Activated CD4-positive, alpha-beta T cell treated with anti-CD3 and anti-CD28 coated beads, Interleukin-2, amount 50 U/mL, for 24 hours (primary cell): ENCODE results near the gene RNF125.

ENCODE experiments used
- DNase-seq, 2 donors: peaks; one replicate each; pipeline ENCODE4 v3.0.0-alpha.2; 2020; ENCODE audit warnings: low read depth in 1 of 2, low spot score in 1 of 2

Gene RNF125

DNA sequence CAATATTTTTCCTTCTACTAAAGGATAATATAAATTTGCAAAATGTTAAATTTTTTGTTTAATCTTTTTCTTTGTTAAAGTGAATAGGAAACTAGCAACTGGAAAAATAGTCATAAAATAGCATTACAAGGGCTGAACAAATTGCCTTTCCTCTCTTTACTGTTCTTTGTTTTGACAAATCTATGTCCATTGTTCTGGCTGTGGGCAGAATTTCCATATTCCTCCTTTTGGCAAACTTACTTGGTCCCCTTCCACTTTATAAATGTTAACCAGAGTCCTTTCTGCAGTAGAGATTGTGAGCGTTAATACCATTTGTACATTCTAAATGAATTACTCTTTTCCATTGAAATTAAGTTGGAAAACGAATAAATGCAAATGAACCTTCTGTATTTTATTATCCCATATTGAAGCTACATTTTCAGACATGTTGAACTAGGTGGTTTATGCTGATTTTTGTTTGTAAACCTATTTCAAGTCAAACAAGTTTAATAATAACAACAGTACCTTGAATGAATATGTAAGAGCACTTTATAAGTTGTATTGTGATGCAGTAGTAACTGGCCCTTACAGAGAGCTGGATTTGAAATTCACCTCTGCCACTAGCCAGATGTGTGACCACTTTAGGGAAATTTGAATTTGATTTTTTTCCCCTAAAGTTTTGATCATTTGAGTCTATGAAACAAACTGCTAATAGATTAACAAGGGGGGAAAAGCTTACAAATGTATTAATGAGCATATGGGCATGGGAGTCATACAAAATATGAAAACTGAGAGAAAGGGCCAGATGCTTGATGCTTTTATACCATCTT lies 3.3 kb downstream of the RNF125 start:
- no peak for DNase-seq

DNA sequence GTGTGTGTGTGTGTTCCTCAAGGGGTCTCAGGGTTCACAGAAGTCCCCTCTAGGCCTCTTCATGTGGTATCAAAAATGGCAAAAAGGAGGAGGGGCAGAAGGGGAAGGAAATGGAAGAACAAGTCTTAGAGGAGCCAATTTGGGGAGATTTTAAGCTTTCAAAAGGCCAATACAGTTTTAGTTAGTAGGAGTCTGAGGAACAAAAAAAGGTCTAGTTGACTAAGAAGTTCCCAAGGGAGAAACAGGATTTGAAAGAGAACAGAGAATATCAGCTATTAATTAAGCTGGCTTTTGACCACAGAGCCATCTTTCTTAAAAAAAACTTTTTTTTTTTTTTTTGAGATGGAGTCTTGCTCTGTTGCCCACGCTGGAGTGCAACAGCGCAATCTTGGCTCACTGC lies 7.1 kb downstream of the RNF125 start:
- DNase-seq = no peak

DNA sequence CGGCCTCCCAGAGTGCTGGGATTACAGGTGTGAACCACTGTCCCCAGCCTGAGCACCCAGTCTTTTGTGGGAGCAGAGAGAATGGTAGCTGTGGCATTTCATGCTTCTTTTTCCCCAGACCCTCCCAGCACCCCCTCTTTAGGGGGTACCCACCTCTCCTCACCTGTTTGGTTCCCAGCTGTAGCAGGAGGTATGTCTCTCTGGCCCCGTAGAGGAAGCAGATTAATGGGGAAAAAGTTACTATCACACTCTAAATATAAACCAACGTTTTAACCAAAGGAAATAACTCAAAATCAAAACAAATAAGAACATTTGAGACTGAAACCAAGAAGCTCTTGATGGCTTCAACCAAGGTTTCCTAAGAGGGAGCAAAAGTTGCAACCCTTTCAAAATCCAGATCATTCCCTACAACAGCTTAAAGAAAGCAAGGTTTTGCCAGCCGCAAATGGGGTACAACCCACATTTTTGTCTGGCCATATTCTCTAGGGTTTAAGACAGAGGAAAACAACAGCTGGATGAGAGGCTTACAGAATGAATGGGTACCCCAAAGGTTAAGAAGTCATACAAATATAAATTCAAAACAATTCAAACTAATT lies 8.0 kb downstream of the RNF125 start:
- no peak for DNase-seq

DNA sequence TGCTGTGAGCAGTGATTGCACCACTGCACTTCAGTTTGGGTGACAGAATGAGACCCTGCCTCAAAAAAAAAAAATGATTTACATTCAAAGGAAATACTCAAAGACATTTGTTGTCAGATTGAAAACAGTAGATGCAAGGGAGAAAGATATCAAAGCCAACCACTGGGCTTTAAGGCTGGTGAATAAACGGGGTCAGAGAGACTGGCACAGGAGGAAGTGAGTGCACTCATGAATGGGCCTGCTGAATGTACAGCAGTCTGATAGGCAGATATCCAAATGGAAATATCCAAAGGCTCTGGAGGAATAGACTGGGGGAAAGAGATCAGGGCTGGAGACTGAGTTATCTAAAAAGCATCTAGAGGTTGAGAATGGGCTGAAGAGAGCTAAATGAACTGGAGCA lies 10.9 kb downstream of the RNF125 start:
- no peak for DNase-seq

DNA sequence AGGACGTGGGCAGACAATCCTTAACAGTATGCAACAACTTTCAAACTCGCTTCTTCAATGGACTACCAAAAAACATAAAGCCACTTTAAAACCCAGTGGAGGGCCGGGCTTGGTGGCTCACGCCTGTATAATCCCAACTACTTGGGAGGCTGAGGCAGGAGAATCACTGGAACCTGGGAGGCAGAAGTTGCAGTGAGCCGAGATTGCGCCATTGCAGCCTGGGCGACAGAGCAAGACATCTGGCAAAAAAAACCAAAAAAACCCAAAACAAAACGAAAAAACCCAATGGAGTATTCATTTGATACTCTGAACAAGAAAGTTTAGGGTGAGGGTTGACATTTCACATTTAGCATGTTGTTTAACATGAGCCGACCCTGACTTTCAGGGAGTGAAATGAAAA lies 14.0 kb downstream of the RNF125 start:
- no peak for DNase-seq

DNA sequence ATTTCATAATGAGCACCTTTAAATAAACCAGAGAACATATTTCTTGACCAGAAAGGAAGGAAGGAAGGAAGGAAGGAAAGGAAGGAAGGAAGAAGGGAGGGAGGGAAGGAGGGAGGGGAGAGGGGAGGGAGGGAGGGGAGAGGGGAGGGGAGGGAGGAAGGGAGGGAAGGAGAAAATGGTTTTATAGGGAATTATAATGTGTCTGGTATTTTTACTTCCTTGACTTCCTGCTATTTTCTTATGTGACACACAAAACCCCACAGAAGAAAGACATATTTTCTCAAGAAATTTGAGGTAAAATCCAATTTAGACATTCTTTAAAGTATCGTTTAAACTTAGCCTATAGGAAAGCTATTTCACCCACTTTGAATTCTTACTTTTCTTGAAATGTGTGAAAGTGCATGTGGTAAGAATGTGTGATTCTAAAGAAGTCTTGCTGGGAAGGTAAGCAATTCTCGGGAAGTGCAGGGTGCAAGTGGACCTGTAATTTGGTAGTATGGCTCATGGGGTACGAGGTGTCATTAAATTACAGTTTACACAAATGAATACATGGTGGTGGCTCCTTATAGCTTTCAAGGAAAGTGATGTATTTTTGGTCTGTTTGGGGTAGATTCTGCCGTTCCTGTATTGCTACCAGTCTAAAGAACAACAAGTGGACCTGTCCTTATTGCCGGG lies 18.0 kb downstream of the RNF125 start:
- DNase-seq = no peak

DNA sequence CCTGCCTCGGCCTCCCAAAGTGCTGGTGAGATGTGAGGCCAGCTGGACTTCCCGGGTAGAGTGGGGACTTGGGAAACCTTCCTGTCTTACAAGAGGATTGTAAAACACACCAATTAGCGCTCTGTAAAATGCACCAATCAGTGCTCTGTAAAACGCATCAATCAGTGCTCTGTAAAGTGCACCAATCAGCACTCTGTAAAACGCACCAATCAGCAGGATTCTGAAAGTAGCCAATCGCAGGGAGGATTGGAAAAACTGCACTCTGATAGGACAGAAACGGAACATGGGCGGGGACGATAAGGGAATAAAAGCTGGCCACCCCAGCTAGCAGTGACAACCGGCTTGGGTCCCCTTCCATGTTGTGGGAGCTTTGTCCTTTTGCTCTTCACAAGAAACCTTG lies 19.0 kb downstream of the RNF125 start:
- DNase-seq = no peak

DNA sequence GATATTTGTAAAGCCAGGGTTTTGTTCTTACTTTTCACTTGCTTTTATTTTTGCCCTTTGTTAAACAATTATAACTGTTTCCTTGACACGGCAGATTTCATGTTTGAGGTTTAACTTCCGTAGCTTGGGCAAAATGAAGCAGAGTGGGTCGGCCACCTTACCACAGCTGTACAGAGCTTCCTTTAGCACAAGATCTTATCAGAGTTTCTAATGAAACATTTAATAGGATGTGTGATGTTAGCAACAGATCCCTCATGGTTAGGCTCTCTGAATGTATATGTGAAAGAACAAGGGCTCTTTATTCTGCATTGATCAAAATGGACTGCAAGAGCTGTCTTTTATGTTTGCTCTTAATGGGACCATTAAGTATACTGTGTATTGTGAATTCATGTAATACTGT lies 22.3 kb downstream of the RNF125 start:
- peak in 1 of 2 donors; percentile 43 for DNase-seq

DNA sequence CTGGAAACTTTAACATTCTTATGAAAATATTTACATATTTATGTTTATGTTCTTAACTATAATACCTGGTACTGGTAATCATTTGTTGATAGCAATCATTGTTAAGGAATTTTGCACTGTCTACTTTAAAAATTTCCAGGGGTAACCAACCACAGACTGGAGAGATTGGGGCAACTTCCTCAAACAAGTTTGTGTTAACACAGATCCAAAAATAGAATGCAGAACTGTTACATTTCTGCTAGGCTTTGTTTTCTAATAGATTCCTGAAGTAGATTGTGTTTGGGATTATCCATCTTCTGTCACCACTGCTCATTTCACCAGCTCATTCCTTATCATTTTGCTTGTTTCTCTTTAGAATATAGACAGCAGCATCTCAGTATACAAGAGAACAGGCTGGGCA lies 23.7 kb downstream of the RNF125 start:
- DNase-seq = no peak

DNA sequence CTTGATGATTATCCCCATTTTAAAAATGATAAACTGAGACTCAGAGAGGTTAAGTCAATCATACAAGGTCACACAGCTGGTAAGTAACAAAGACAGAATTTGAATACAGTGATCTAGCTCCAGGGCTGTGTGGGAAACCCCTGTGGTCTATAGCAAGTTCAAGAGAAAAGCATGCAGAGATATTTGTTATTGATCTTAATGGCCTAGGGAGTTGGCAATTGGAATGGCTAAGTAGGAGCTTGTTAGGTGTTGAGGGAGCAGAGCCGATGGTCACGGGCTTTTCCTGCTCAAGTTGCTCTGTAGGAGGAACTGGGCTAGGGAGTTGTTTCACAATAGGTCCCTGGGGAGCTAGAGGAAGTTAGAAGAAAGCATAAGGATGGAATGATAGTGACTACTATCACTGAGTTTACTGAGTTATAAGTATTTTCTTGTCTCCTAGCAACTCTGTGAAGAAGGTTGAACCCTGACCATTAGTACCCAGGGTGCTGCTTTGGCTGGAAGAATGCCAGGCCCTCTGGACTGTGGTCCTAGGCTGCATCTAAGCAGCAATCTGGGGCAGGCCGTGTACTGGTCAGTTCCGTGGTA lies 30.0 kb downstream of the RNF125 start:
- DNase-seq = no peak

DNA sequence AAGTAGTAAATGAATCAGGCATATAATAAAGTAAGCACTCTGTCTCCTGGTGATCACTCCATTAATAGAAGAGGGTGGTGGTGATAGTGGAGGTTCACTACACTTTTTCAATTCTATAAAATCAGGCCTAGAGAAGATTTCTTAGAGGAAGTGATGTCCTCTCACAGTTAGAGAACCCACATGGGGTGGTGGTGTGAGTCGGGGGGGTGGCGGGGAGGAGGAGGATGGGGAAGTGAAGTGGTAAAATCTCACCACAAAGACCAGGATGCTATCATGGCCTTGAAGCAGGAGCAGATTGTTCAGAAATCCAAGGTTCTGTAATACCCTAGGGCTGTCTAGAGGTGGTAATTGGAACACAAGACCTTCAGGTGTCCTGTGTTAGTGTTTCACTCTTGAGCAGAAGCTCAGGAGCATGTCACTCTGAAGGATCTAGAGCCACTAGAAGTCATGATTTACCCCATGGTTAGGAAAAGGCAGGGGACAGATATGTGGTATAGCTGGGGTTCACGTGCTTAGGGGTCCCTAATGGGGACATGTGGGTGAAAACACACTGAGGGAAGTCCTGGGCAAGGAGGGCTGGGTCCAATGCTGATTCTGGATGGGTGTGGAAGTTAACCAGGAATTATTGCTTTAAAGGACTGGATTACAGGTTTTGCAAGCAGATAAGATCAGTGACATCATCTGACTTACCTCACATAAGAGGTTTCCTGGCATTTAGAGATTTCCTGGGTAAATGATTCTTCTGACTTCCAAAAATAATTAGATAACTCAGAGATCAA lies 31.0 kb downstream of the RNF125 start:
- DNase-seq = no peak

DNA sequence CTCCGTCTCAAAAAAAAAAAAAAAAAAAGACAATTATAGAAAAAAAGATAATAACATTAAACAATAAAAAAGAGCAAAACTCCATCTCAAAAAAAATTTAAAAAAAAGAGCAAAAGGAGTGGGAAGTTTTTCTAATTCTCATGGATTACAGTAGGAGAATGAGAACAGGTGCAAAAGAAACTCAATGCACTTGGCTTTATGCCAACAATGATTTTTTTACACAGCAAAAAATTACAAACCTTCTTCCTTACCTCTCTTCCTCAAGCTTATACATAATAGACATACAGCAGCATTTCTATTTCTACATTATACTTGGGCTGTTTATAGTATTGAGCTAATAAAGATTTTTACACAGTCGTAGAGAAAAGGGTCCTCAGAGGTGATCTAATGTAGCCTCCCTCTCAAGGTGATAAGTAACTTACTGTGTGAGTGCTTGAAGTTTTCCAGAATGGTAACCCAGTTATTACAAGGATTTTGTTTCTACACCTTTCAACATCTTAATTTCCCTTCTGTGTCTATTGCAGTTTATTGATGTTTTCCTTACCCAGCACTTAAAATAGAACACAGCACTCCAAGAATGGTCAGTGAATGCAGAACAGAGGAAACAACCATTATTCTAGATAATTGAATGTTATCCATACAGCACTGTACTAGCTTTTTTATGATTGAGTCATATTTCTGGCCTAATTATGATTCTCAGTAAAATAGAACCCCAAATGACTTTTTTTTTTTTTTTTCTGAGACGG lies 38.2 kb downstream of the RNF125 start:
- no peak for DNase-seq

DNA sequence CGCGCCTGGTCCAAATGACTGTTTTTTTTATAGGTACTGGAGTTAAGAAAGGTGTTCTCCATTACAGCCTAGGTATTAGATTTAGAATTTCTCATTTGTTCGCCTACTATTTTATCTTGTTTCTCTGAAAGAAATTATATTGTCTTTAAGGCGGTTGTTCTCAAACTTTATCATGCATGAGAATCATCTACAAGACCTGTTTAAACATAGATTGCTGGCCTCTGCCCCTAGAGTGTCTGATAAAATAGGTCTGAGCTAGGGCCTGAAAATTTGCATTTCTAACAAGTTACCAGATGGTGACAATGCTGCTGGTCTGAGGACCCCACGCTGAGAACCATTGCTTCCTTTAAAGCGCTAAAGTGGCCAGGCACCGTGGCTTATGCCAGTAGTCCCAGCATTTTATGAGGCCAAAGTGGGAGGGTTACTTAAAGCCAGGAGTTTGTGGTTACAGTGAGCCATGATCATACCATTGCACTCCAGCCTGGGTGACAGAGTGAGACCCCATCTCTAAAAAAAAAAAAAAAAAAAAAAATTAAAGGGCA lies 39.1 kb downstream of the RNF125 start:
- DNase-seq = no peak

DNA sequence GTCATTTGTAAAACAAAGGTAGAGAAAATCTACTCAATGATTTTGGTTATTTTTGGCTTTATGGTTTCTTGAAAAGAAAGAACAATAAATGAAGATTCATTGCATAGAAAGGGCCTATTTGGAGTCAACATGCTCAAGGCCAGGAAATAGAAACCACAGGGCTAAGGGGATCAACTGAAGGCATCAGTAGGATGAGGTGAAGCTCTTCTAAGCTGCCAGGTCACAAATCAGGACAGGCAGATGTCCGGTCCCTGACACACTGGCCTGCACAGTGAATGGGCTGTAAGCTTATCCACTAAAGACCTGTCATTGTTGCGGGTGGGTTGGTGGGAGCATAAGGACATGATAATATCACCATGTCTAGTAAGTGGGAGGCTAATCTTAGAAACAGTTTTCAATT lies 41.4 kb downstream of the RNF125 start:
- no peak for DNase-seq

DNA sequence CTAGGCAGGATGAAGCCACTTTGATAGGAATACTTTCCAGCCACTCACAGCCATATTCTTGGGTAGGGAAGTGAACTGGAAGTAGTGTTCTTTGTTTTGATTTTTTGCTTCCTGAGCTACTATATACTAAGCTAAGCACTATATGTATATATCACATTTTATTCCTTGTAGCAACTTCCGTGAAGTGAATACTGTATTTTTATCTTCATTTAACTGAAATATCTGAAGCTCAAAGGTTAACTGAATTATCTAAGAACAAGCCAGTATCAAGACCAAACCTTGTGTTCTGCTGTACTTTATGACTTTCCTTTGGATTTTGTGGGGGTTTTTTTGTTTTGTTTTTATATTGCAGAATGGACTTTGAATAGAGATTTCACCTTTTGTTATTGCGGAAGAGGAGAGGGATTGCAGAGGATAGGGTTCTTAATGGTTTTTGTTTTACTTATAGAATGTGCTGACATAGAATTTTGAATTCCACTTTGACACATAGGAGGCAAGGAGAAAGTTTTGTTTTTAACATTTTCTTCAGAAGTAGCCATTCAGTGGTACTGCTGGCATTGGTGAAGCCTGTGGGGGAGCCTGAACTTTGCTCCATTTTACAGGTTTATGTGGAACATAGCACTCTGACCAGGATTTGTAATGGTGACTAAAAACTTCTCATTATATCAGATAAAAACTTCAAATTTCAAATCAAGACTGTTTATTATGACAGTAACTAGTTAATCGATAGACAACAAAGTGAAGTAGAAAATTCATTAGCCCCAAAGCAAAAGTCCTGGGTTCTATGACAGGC lies 48.9 kb downstream of the RNF125 start:
- no peak for DNase-seq

DNA sequence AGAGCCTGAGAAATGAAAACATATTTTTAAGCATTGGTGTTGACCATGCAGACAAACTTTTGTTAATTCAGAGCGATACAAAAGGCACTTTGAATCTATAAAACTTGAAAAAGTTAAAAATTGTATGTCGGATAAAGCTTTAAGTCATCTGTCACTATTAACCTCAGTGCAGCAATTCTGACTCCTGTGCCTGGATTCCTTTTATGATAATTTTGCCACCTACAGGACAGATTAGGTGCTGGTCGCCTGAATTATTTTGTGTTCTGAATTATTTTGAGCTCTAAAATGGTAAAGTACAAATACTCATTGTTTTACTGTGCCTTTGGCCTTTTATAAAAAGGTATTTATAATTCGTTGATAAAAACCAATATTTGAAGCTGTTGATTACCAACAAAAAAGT lies 53.7 kb downstream of the RNF125 start:
- DNase-seq = no peak

DNA sequence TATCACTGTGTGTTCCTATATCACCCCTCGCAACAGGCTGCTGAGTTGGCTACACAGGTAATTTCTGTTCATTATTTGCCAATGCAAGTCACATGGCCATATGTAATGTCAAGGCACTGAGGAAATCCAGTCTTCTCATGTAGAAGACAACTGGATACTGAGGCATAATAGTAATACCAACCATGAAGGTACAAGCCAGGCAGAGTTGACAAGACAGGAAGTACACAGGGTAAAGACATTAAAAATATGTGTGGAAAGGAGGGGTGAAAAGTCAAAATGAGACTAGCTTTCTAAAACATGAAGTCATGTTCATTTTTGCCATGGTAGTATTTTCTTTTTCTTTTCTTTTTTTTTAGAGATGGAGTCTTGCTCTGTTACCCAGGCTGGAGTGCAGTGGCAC lies 55.6 kb downstream of the RNF125 start:
- DNase-seq = no peak

DNA sequence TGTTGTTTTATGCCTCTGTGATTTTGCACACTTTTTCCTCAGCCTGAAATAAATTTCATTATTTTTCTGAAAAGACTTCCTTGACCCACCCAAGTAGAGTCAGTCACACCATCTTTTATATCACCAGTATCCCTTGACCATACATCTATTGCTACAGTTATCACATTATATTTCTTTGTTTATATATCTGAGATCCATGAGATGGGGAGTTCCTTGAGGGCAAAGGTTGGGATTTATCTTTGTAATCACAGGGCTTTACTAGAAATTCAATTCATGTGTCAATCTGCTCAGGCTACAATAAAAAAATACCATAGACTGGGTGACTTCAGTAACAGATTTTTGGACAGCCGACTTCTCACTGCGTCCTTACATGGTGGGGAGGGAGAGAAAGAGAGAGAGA lies 60.2 kb downstream of the RNF125 start:
- no peak for DNase-seq

DNA sequence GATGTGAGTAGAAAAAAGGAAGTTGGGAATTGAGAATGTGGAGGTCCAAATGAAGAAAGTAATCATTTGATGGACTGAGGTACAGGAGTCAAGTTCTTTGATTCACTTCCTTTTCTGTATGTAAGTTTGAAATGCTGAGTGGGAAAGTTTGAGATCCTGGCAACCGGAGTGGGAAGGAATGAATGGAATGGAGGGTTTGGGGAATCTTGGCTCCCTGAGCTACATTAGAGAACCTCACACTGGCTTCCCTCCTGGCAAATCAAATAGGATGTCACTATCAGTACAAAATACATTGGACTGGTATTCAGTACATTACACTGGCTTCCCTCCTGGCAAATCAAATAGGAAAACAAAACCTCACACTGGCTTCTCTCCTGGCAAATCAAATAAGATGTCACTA lies 63.3 kb downstream of the RNF125 start:
- no peak for DNase-seq

DNA sequence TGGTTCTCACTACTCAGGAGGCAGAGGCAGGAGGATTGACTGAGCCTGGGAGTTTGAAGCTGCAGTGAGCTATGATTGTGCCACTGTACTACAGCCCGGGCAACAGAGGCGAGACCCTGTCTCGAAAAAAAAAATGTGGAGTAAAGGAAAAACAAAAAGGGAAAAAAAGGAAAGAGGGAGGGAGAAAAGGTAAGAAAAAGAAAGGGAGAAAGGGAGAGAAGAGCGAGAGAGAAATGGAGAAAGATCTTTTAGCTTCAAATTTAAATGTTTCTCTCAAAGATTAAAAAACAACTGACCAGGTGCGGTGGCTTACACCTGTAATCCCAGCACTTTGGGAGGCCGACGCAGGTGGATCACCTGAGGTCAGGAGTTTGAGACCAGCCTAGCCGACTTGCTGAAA lies 65.2 kb downstream of the RNF125 start:
- DNase-seq = no peak
